B cell (primary cell): ENCODE data around the gene CTDSP2.

Experiments
- EZH2 ChIP-seq: IDR thresholded peaks from 2 replicates; pipeline ENCODE4 v1.6.1; 2012; ENCODE audit warnings: borderline replicate concordance, low read depth, mild to moderate bottlenecking, moderate library complexity, low read length; ENCODE audit not compliant: insufficient read depth, poor library complexity, severe bottlenecking
- TF ChIP-seq, protein P1 (sequence below): fragments of 200-600 bp; IDR thresholded peaks from one replicate; pipeline ENCODE4 v1.8.0; 2022; ENCODE audit warnings: antibody characterized with exemption, mild to moderate bottlenecking

GRCh38 chr12:57806677-57807076 is 39.9 kb downstream of the CTDSP2 start:
- TF ChIP-seq, protein P1, sequence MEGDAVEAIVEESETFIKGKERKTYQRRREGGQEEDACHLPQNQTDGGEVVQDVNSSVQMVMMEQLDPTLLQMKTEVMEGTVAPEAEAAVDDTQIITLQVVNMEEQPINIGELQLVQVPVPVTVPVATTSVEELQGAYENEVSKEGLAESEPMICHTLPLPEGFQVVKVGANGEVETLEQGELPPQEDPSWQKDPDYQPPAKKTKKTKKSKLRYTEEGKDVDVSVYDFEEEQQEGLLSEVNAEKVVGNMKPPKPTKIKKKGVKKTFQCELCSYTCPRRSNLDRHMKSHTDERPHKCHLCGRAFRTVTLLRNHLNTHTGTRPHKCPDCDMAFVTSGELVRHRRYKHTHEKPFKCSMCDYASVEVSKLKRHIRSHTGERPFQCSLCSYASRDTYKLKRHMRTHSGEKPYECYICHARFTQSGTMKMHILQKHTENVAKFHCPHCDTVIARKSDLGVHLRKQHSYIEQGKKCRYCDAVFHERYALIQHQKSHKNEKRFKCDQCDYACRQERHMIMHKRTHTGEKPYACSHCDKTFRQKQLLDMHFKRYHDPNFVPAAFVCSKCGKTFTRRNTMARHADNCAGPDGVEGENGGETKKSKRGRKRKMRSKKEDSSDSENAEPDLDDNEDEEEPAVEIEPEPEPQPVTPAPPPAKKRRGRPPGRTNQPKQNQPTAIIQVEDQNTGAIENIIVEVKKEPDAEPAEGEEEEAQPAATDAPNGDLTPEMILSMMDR = no peak
- TF ChIP-seq EZH2 = no peak
